ENCODE results near the gene USP25. TPM values are rescaled to one million over a fixed set of nuclear protein-coding genes. Genes with fewer than 3 reads are reported as not detected.

Gene USP25
- 82.8 to 89.2 TPM (median 88.1 TPM) in 3 replicates for total RNA-seq

- H3K27ac Mint-ChIP-seq: peak within 1 kb of the TSS; percentile 95
- H3K9me3 Mint-ChIP-seq: no peaks in the 10 kb centered on the region
- H3K4me1 Mint-ChIP-seq: peaks cover 26% of the 10 kb centered on the region
- peak within 1 kb of the TSS; percentile 91 for H3K4me3 Mint-ChIP-seq
- peak; percentile 54 to 71 for DNase-seq (ENCODE audit: low spot score in 2 of 2, unreplicated experiment in 2 of 2)
- no peak for TF ChIP-seq CTCF (IDR thresholded peaks at IDR 0.05; ENCODE audit: unreplicated experiment)
- H3K27me3 Mint-ChIP-seq (ENCODE audit: low read depth): no peaks in the 10 kb centered on the region
- no peaks in the 10 kb centered on the region for H3K36me3 Mint-ChIP-seq
Observed at GRCh38 chr21:15729674-15730483, at the start of gene USP25. Gene USP25 (plus strand): TSS chr21:15729982. CDS start chr21:15730394, 412 bp downstream.

- H3K27ac Mint-ChIP-seq: no peak overlapping the region
- no peak for DNase-seq (ENCODE audit: low spot score in 2 of 2, unreplicated experiment in 2 of 2)
Observed at GRCh38 chr21:15682186-15682895, 47.4 kb upstream of the USP25 start.

GRCh38 chr21:15682977-15683376, 46.8 kb upstream of the USP25 start:
- Mint-ChIP-seq H3K4me3 (no peak overlapping the region), H3K27ac (no peak overlapping the region), H3K9me3 (peaks cover 5% of the 10 kb centered on the region), H3K27me3 (ENCODE audit: low read depth) (no peaks in the 10 kb centered on the region), H3K36me3 (no peaks in the 10 kb centered on the region), H3K4me1 (peaks cover 2% of the 10 kb centered on the region)
- TF ChIP-seq CTCF (IDR thresholded peaks at IDR 0.05; ENCODE audit: unreplicated experiment): no peak
- no peak for DNase-seq (ENCODE audit: low spot score in 2 of 2, unreplicated experiment in 2 of 2)

More at GRCh38 chr21:15682186-15682895, 47.4 kb upstream of the USP25 start:
- Mint-ChIP-seq H3K27me3 (ENCODE audit: low read depth) (no peaks in the 10 kb centered on the region), H3K9me3 (peaks cover 8% of the 10 kb centered on the region), H3K4me3 (no peak overlapping the region), H3K36me3 (no peaks in the 10 kb centered on the region), H3K4me1 (peaks cover 2% of the 10 kb centered on the region)
- no peak for TF ChIP-seq CTCF (IDR thresholded peaks at IDR 0.05; ENCODE audit: unreplicated experiment)

GRCh38 chr21:15686506-15686905, 43.3 kb upstream of the USP25 start:
- no peaks in the 10 kb centered on the region for H3K27me3 Mint-ChIP-seq (ENCODE audit: low read depth)

GRCh38 chr21:15687208-15687607, 42.6 kb upstream of the USP25 start:
- no peak for TF ChIP-seq CTCF (IDR thresholded peaks at IDR 0.05; ENCODE audit: unreplicated experiment)
- no peak overlapping the region for H3K4me3 Mint-ChIP-seq
- no peak for DNase-seq (ENCODE audit: low spot score in 2 of 2, unreplicated experiment in 2 of 2)
- no peaks in the 10 kb centered on the region for H3K36me3 Mint-ChIP-seq
- no peak overlapping the region for H3K27ac Mint-ChIP-seq
- no peaks in the 10 kb centered on the region for H3K27me3 Mint-ChIP-seq (ENCODE audit: low read depth)
- peaks cover 2% of the 10 kb centered on the region for H3K4me1 Mint-ChIP-seq
- H3K9me3 Mint-ChIP-seq: peaks cover 5% of the 10 kb centered on the region

More at GRCh38 chr21:15686506-15686905, 43.3 kb upstream of the USP25 start:
- Mint-ChIP-seq H3K27ac (no peak overlapping the region), H3K4me1 (peaks cover 2% of the 10 kb centered on the region), H3K9me3 (peaks cover 5% of the 10 kb centered on the region), H3K4me3 (no peak overlapping the region), H3K36me3 (no peaks in the 10 kb centered on the region)
- TF ChIP-seq CTCF (IDR thresholded peaks at IDR 0.05; ENCODE audit: unreplicated experiment): no peak
- no peak for DNase-seq (ENCODE audit: low spot score in 2 of 2, unreplicated experiment in 2 of 2)
